HepG2 (cell line): ENCODE data around the gene DCTN2. TPM values are rescaled to one million over a fixed set of nuclear protein-coding genes. Genes with fewer than 3 reads are reported as not detected.
A peak's percentile ranks its signal among the peaks of the same experiment; 100 is the strongest.

Experiments used
- CBX5 ChIP-seq: sonication (generic); formaldehyde crosslinking; IDR thresholded peaks from 2 replicates; pipeline ENCODE4 v1.4.0; 2020; ENCODE audit warnings: missing genetic modification reagents, borderline replicate concordance
- EP300 ChIP-seq, 3 experiments: sonication (generic) in 1 of 3; formaldehyde crosslinking in 1 of 3; IDR thresholded peaks; 2 replicates each; pipeline versions ENCODE4 v1.5.1 to v1.6.1; 2011 to 2020; ENCODE audit warnings: low read depth in 2 of 3, low read length in 2 of 3, borderline replicate concordance in 1 of 3, improper control_type of control experiment in 1 of 3, mild to moderate bottlenecking in 1 of 3, missing genetic modification reagents in 1 of 3, moderate library complexity in 1 of 3
- GPN1 ChIP-seq: sonication (generic); formaldehyde crosslinking; IDR thresholded peaks from 2 replicates; pipeline ENCODE4 v1.5.1; 2020; ENCODE audit warnings: missing genetic modification reagents, borderline replicate concordance
- NFE2L1 ChIP-seq: sonication (generic); formaldehyde crosslinking; IDR thresholded peaks from 2 replicates; pipeline ENCODE4 v1.4.0; 2020; ENCODE audit warnings: missing genetic modification reagents, mild to moderate bottlenecking, borderline replicate concordance
- POGZ ChIP-seq: sonication (generic); formaldehyde crosslinking; IDR thresholded peaks from 2 replicates; pipeline ENCODE4 v1.4.0; 2020; ENCODE audit warnings: mild to moderate bottlenecking, missing genetic modification reagents
- POLR2A ChIP-seq, 2 experiments: IDR thresholded peaks; 2 replicates each; pipeline ENCODE4 v1.6.1; 2011; ENCODE audit warnings: low read depth in 2 of 2, low read length in 2 of 2, mild to moderate bottlenecking in 1 of 2, moderate library complexity in 1 of 2; ENCODE audit not compliant: insufficient read depth in 1 of 2
- SAP130 ChIP-seq: IDR thresholded peaks from 2 replicates; pipeline ENCODE4 v1.6.1; 2016; ENCODE audit warnings: low read depth
- SRF ChIP-seq: IDR thresholded peaks from 2 replicates; pipeline ENCODE4 v1.6.1; 2011; ENCODE audit warnings: mild to moderate bottlenecking, low read depth, low read length, moderate library complexity
- WIZ ChIP-seq: sonication (generic); formaldehyde crosslinking; IDR thresholded peaks from 2 replicates; pipeline ENCODE4 v1.5.1; 2020; ENCODE audit warnings: mild to moderate bottlenecking, missing genetic modification reagents
- YEATS2 ChIP-seq: sonication (generic); formaldehyde crosslinking; IDR thresholded peaks from 2 replicates; pipeline ENCODE4 v1.4.0; 2020; ENCODE audit warnings: missing genetic modification reagents, borderline replicate concordance
- ZFP91 ChIP-seq: sonication (generic); formaldehyde crosslinking; IDR thresholded peaks from 2 replicates; pipeline ENCODE4 v1.9.0; 2022; ENCODE audit warnings: missing genetic modification reagents, mild to moderate bottlenecking, borderline replicate concordance
- ZNF121 ChIP-seq: sonication (generic); formaldehyde crosslinking; IDR thresholded peaks from 2 replicates; pipeline ENCODE4 v1.5.0; 2020; ENCODE audit warnings: mild to moderate bottlenecking, missing genetic modification reagents
- ZNF230 ChIP-seq: sonication (generic); formaldehyde crosslinking; IDR thresholded peaks from 2 replicates; pipeline ENCODE4 v1.4.0; 2020; ENCODE audit warnings: mild to moderate bottlenecking, missing genetic modification reagents
- ZNF264 ChIP-seq: sonication (generic); formaldehyde crosslinking; IDR thresholded peaks from 2 replicates; pipeline ENCODE4 v1.4.0; 2020; ENCODE audit warnings: missing genetic modification reagents
- ZNF292 ChIP-seq: sonication (generic); formaldehyde crosslinking; IDR thresholded peaks from 2 replicates; pipeline ENCODE4 v1.8.1; 2022; ENCODE audit warnings: mild to moderate bottlenecking, low read depth, missing genetic modification reagents, borderline replicate concordance
- ZNF431 ChIP-seq: sonication (generic); formaldehyde crosslinking; IDR thresholded peaks from 2 replicates; pipeline ENCODE4 v1.9.0; 2022; ENCODE audit warnings: missing genetic modification reagents, low read depth, mild to moderate bottlenecking, borderline replicate concordance
- ZNF687 ChIP-seq: sonication (generic); formaldehyde crosslinking; IDR thresholded peaks from 2 replicates; pipeline ENCODE4 v1.5.1; 2020; ENCODE audit warnings: mild to moderate bottlenecking, missing genetic modification reagents, moderate library complexity
- polyA plus RNA-seq, 8 experiments: library from polyadenylated mRNA; depleted of rRNA in 3 of 8; stranded (reverse) in 7 of 8; unstranded in 1 of 8; fragments of >200 nt; fragmentation: Illumina TruSeq in 4 of 8; extraction: Trizol in 4 of 8; gene quantifications; 2 replicates each; pipeline versions ENCODE4 v1.2.1 to v1.2.3, GENCODE V29; 2011 to 2016; ENCODE audit warnings: low read depth in 4 of 8, missing spikeins in 1 of 8, mixed read lengths in 1 of 8; ENCODE audit not compliant: insufficient read depth in 1 of 8
- total RNA-seq, 5 experiments: library from RNA; depleted of rRNA; stranded (reverse); fragments of >200 nt; fragmentation: Illumina TruSeq; extraction: Trizol; gene quantifications; 2 replicates each; pipeline ENCODE4 v1.2.3, GENCODE V29; 2016; ENCODE audit warnings: low read depth in 1 of 5
- TF ChIP-seq, protein P1 (sequence below): sonication (generic); formaldehyde crosslinking; IDR thresholded peaks from 2 replicates; pipeline ENCODE4 v1.4.0; 2020; ENCODE audit warnings: missing genetic modification reagents
- TF ChIP-seq, protein P2 (sequence below): IDR thresholded peaks from 2 replicates; pipeline ENCODE4 v1.6.1; 2016; ENCODE audit warnings: control low read depth

DCTN2 gene
- total and polyA plus RNA-seq, 2 of the 13 experiments (the other 11 are each of a cell fraction or from before 2014, with no cell fraction given), result 72.0 to 77.4 TPM

DNA sequence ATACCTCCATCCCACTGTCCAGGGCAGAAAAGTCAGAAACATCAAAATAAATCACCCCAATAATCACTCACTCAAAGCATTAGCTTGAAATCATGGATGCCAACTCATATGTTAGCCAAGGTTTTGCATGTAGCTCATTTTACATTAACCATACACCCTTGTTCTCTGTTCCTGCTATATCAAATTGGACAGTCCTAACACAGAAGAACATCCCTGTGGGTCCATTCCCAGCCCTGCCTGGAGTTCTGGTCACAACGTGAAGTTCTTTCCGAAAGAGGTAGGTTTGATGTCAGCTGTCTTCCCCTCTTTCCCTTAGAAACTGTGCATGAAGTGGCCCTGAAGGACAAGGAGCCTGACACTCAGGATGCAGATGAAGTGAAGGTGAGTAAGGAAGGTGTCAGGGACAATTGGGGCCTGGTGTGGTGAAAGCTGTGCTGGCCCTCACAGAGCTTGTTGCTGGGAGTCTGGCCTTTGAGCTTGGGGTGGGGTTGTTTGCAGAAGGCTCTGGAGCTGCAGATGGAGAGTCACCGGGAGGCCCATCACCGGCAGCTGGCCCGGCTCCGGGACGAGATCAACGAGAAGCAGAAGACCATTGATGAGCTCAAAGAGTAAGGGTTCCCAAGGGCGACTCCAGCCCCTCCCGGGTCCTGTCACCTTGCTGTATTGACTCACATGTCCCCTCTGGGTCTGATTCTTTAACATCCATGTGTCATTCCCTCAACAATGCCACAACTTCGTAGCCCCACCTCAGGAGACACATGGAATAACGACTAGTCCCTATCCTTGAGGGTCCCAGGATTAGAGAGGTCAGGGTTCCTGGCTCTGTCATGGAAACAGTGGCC is 29.0 kb upstream of the DCTN2 start (continued):
- TF ChIP-seq ZFP91 (CRISPR knock-in tag), result peak; percentile 69; the same call in 1 of the 2 replicates
- peak; percentile 83 for TF ChIP-seq ZNF121 (CRISPR knock-in tag)
- TF ChIP-seq, protein P1, sequence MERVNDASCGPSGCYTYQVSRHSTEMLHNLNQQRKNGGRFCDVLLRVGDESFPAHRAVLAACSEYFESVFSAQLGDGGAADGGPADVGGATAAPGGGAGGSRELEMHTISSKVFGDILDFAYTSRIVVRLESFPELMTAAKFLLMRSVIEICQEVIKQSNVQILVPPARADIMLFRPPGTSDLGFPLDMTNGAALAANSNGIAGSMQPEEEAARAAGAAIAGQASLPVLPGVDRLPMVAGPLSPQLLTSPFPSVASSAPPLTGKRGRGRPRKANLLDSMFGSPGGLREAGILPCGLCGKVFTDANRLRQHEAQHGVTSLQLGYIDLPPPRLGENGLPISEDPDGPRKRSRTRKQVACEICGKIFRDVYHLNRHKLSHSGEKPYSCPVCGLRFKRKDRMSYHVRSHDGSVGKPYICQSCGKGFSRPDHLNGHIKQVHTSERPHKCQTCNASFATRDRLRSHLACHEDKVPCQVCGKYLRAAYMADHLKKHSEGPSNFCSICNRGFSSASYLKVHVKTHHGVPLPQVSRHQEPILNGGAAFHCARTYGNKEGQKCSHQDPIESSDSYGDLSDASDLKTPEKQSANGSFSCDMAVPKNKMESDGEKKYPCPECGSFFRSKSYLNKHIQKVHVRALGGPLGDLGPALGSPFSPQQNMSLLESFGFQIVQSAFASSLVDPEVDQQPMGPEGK, result peak; percentile 60
- no peak for TF ChIP-seq SRF
- peak; percentile 64; the same call in 1 of the 2 replicates for TF ChIP-seq ZNF264
- no peak for TF ChIP-seq NFE2L1 (CRISPR knock-in tag)
- 0 out of 2 replicates have a peak, but pooled peaks have one; percentile 55 for TF ChIP-seq CBX5 (CRISPR knock-in tag)
- TF ChIP-seq ZNF230 (CRISPR knock-in tag), result no peak; the same call in 1 of the 2 replicates
- TF ChIP-seq, protein P2, sequence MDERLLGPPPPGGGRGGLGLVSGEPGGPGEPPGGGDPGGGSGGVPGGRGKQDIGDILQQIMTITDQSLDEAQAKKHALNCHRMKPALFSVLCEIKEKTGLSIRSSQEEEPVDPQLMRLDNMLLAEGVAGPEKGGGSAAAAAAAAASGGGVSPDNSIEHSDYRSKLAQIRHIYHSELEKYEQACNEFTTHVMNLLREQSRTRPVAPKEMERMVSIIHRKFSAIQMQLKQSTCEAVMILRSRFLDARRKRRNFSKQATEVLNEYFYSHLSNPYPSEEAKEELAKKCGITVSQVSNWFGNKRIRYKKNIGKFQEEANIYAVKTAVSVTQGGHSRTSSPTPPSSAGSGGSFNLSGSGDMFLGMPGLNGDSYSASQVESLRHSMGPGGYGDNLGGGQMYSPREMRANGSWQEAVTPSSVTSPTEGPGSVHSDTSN, result no peak
- TF ChIP-seq SAP130 (CRISPR knock-in tag), result peak; percentile 72
- TF ChIP-seq POGZ, result peak; percentile 67
- TF ChIP-seq GPN1 (CRISPR knock-in tag), result no peak
- peak; percentile 44 to 58; a peak in 2 of 4 replicates for TF ChIP-seq POLR2A (IDR thresholded peaks at IDR 0.05; ENCODE audit: insufficient read depth in 1 of 2, low read depth in 2 of 2, low read length in 2 of 2)
- TF ChIP-seq EP300 (IDR thresholded peaks at IDR 0.05; ENCODE audit: low read depth in 2 of 2, low read length in 2 of 2), result peak; percentile 38 to 67; a peak in 2 of 4 replicates
- no peak for TF ChIP-seq EP300 (CRISPR knock-in tag; IDR thresholded peaks at IDR 0.05; ENCODE audit: borderline replicate concordance)
- TF ChIP-seq YEATS2 (CRISPR knock-in tag), result no peak; the same call in 1 of the 2 replicates
- 0 out of 2 replicates have a peak, but pooled peaks have one; percentile 29 for TF ChIP-seq WIZ (CRISPR knock-in tag)
- TF ChIP-seq ZNF292 (CRISPR knock-in tag), result peak; percentile 86
- TF ChIP-seq ZNF687 (CRISPR knock-in tag), result peak; percentile 98
- TF ChIP-seq ZNF431, result peak; percentile 62; the same call in 1 of the 2 replicates
